Brain pericyte (primary cell): ENCODE data around the gene LGALS3.

Experiments used
- DNase-seq: peaks from one replicate; pipeline ENCODE4 v3.0.0-alpha.2; 2012; ENCODE audit warnings: low read depth, low spot score

The LGALS3 gene

GRCh38 chr14:55190906-55191202 lies 61.8 kb downstream of the LGALS3 start:
- DNase-seq = no peak

- DNase-seq = peak; percentile 90
Observed at GRCh38 chr14:55191203-55192053, 62.4 kb downstream of the LGALS3 start, which contains the start of gene DLGAP5. DLGAP5 (minus strand) TSS chr14:55191585; CDS start chr14:55189179, 2,406 bp downstream.

- DNase-seq = no peak
Observed at GRCh38 chr14:55192054-55192621, 63.1 kb downstream of the LGALS3 start.

- no peak for DNase-seq
Observed at GRCh38 chr14:55194656-55195355, 65.8 kb downstream of the LGALS3 start.
